ENCODE data around the gene NOTCH2.
A peak's percentile ranks its signal among the peaks of the same experiment; 100 is the strongest.

The NOTCH2 gene

GRCh38 chr1:119891386-119891785 lies 178.1 kb downstream of the NOTCH2 start:
- H3K4me1 ChIP-seq (ENCODE audit: control insufficient read depth, insufficient read depth, low read length), result no peaks in the 10 kb centered on the region
- H3K27ac ChIP-seq (ENCODE audit: low read length), result no peak overlapping the region
- no peak for DNase-seq (ENCODE audit: low read depth, low spot score)
- H3K36me3 ChIP-seq (ENCODE audit: control insufficient read depth, insufficient read depth, low read length), result no peaks in the 10 kb centered on the region
- H3K27me3 ChIP-seq (ENCODE audit: control insufficient read depth, insufficient read depth, low read length), result no peaks in the 10 kb centered on the region
- no peaks in the 10 kb centered on the region for H3K9me3 ChIP-seq (ENCODE audit: control insufficient read depth, insufficient read depth, low read length)
- no CpG with 5 or more reads among the region's 1 CpG for WGBS (ENCODE audit: insufficient coverage, insufficient read length)
- no peak overlapping the region for H3K4me3 ChIP-seq (ENCODE audit: low read length)

GRCh38 chr1:119888476-119888875 lies 181.0 kb downstream of the NOTCH2 start:
- Histone ChIP-seq H3K27ac (ENCODE audit: low read length) (no peak overlapping the region), H3K9me3 (ENCODE audit: control insufficient read depth, insufficient read depth, low read length) (no peaks in the 10 kb centered on the region), H3K36me3 (ENCODE audit: control insufficient read depth, insufficient read depth, low read length) (no peaks in the 10 kb centered on the region), H3K4me1 (ENCODE audit: control insufficient read depth, insufficient read depth, low read length) (no peaks in the 10 kb centered on the region), H3K27me3 (ENCODE audit: control insufficient read depth, insufficient read depth, low read length) (no peaks in the 10 kb centered on the region), H3K4me3 (ENCODE audit: low read length) (no peak overlapping the region)
- no peak for DNase-seq (ENCODE audit: low read depth, low spot score)

GRCh38 chr1:119887427-119887826 lies 182.0 kb downstream of the NOTCH2 start:
- DNase-seq (ENCODE audit: low read depth, low spot score), result no peak
- H3K9me3 ChIP-seq (ENCODE audit: control insufficient read depth, insufficient read depth, low read length), result no peaks in the 10 kb centered on the region
- H3K27ac ChIP-seq (ENCODE audit: low read length), result no peak overlapping the region
- H3K4me3 ChIP-seq (ENCODE audit: low read length), result no peak overlapping the region
- H3K4me1 ChIP-seq (ENCODE audit: control insufficient read depth, insufficient read depth, low read length), result no peaks in the 10 kb centered on the region
- H3K36me3 ChIP-seq (ENCODE audit: control insufficient read depth, insufficient read depth, low read length), result no peaks in the 10 kb centered on the region
- H3K27me3 ChIP-seq (ENCODE audit: control insufficient read depth, insufficient read depth, low read length), result no peaks in the 10 kb centered on the region

GRCh38 chr1:119885903-119886783 lies 183.3 kb downstream of the NOTCH2 start:
- no peaks in the 10 kb centered on the region for H3K36me3 ChIP-seq (ENCODE audit: control insufficient read depth, insufficient read depth, low read length)
- DNase-seq (ENCODE audit: low read depth, low spot score), result peak; percentile 37
- WGBS (ENCODE audit: insufficient coverage, insufficient read length), result no CpG with 5 or more reads among the region's 11 CpGs

GRCh38 chr1:119884711-119885110 lies 184.8 kb downstream of the NOTCH2 start:
- Histone ChIP-seq H3K4me1 (ENCODE audit: control insufficient read depth, insufficient read depth, low read length) (no peaks in the 10 kb centered on the region), H3K4me3 (ENCODE audit: low read length) (no peak overlapping the region), H3K36me3 (ENCODE audit: control insufficient read depth, insufficient read depth, low read length) (no peaks in the 10 kb centered on the region), H3K27ac (ENCODE audit: low read length) (no peak overlapping the region), H3K9me3 (ENCODE audit: control insufficient read depth, insufficient read depth, low read length) (no peaks in the 10 kb centered on the region), H3K27me3 (ENCODE audit: control insufficient read depth, insufficient read depth, low read length) (no peaks in the 10 kb centered on the region)
- no CpG with 5 or more reads among the region's 2 CpGs for WGBS (ENCODE audit: insufficient coverage, insufficient read length)
- DNase-seq (ENCODE audit: low read depth, low spot score), result no peak

More at GRCh38 chr1:119885903-119886783, 183.3 kb downstream of the NOTCH2 start:
- H3K9me3 ChIP-seq (ENCODE audit: control insufficient read depth, insufficient read depth, low read length), result no peaks in the 10 kb centered on the region
- no peak overlapping the region for H3K27ac ChIP-seq (ENCODE audit: low read length)
- no peaks in the 10 kb centered on the region for H3K27me3 ChIP-seq (ENCODE audit: control insufficient read depth, insufficient read depth, low read length)
- H3K4me3 ChIP-seq (ENCODE audit: low read length), result no peak overlapping the region
- H3K4me1 ChIP-seq (ENCODE audit: control insufficient read depth, insufficient read depth, low read length), result no peaks in the 10 kb centered on the region

- no CpG with 5 or more reads among the region's 3 CpGs for WGBS (ENCODE audit: insufficient coverage, insufficient read length)
- Histone ChIP-seq H3K4me1 (ENCODE audit: control insufficient read depth, insufficient read depth, low read length) (no peaks in the 10 kb centered on the region), H3K27me3 (ENCODE audit: control insufficient read depth, insufficient read depth, low read length) (no peaks in the 10 kb centered on the region), H3K4me3 (ENCODE audit: low read length) (no peak overlapping the region), H3K27ac (ENCODE audit: low read length) (no peak overlapping the region), H3K9me3 (ENCODE audit: control insufficient read depth, insufficient read depth, low read length) (no peaks in the 10 kb centered on the region), H3K36me3 (ENCODE audit: control insufficient read depth, insufficient read depth, low read length) (no peaks in the 10 kb centered on the region)
- no peak for DNase-seq (ENCODE audit: low read depth, low spot score)
Observed at GRCh38 chr1:119883826-119884225, 185.6 kb downstream of the NOTCH2 start.

- Histone ChIP-seq H3K27ac (ENCODE audit: low read length) (no peak overlapping the region), H3K9me3 (ENCODE audit: control insufficient read depth, insufficient read depth, low read length) (no peaks in the 10 kb centered on the region), H3K4me3 (ENCODE audit: low read length) (no peak overlapping the region), H3K27me3 (ENCODE audit: control insufficient read depth, insufficient read depth, low read length) (no peaks in the 10 kb centered on the region), H3K4me1 (ENCODE audit: control insufficient read depth, insufficient read depth, low read length) (no peaks in the 10 kb centered on the region), H3K36me3 (ENCODE audit: control insufficient read depth, insufficient read depth, low read length) (no peaks in the 10 kb centered on the region)
- WGBS (ENCODE audit: insufficient coverage, insufficient read length), result no CpG with 5 or more reads among the region's 5 CpGs
- DNase-seq (ENCODE audit: low read depth, low spot score), result no peak
Observed at GRCh38 chr1:119882132-119883049, 187.1 kb downstream of the NOTCH2 start.

- Histone ChIP-seq H3K9me3 (ENCODE audit: control insufficient read depth, insufficient read depth, low read length) (no peaks in the 10 kb centered on the region), H3K27me3 (ENCODE audit: control insufficient read depth, insufficient read depth, low read length) (no peaks in the 10 kb centered on the region), H3K27ac (ENCODE audit: low read length) (no peak overlapping the region), H3K36me3 (ENCODE audit: control insufficient read depth, insufficient read depth, low read length) (no peaks in the 10 kb centered on the region), H3K4me1 (ENCODE audit: control insufficient read depth, insufficient read depth, low read length) (no peaks in the 10 kb centered on the region), H3K4me3 (ENCODE audit: low read length) (no peak overlapping the region)
- no peak for DNase-seq (ENCODE audit: low read depth, low spot score)
- no CpG with 5 or more reads among the region's 12 CpGs for WGBS (ENCODE audit: insufficient coverage, insufficient read length)
Observed at GRCh38 chr1:119879510-119880434, 189.7 kb downstream of the NOTCH2 start.

GRCh38 chr1:119878171-119878570 lies 191.3 kb downstream of the NOTCH2 start:
- Histone ChIP-seq H3K27me3 (ENCODE audit: control insufficient read depth, insufficient read depth, low read length) (no peaks in the 10 kb centered on the region), H3K27ac (ENCODE audit: low read length) (no peak overlapping the region), H3K4me3 (ENCODE audit: low read length) (no peak overlapping the region), H3K36me3 (ENCODE audit: control insufficient read depth, insufficient read depth, low read length) (no peaks in the 10 kb centered on the region), H3K9me3 (ENCODE audit: control insufficient read depth, insufficient read depth, low read length) (no peaks in the 10 kb centered on the region), H3K4me1 (ENCODE audit: control insufficient read depth, insufficient read depth, low read length) (no peaks in the 10 kb centered on the region)
- no peak for DNase-seq (ENCODE audit: low read depth, low spot score)

GRCh38 chr1:119874186-119874585 lies 195.3 kb downstream of the NOTCH2 start:
- Histone ChIP-seq H3K27ac (ENCODE audit: low read length) (no peak overlapping the region), H3K9me3 (ENCODE audit: control insufficient read depth, insufficient read depth, low read length) (no peaks in the 10 kb centered on the region), H3K27me3 (ENCODE audit: control insufficient read depth, insufficient read depth, low read length) (no peaks in the 10 kb centered on the region), H3K36me3 (ENCODE audit: control insufficient read depth, insufficient read depth, low read length) (no peaks in the 10 kb centered on the region), H3K4me1 (ENCODE audit: control insufficient read depth, insufficient read depth, low read length) (no peaks in the 10 kb centered on the region), H3K4me3 (ENCODE audit: low read length) (no peak overlapping the region)
- WGBS (ENCODE audit: insufficient coverage, insufficient read length), result no CpG with 5 or more reads among the region's 2 CpGs
- DNase-seq (ENCODE audit: low read depth, low spot score), result no peak

Data from iPS DF 6.9 (cell line).